ENCODE data around the gene SLC11A2.

GRCh38 chr12:51018956-51019355, 7.2 kb downstream of the SLC11A2 start:
- TF ChIP-seq, protein P1, sequence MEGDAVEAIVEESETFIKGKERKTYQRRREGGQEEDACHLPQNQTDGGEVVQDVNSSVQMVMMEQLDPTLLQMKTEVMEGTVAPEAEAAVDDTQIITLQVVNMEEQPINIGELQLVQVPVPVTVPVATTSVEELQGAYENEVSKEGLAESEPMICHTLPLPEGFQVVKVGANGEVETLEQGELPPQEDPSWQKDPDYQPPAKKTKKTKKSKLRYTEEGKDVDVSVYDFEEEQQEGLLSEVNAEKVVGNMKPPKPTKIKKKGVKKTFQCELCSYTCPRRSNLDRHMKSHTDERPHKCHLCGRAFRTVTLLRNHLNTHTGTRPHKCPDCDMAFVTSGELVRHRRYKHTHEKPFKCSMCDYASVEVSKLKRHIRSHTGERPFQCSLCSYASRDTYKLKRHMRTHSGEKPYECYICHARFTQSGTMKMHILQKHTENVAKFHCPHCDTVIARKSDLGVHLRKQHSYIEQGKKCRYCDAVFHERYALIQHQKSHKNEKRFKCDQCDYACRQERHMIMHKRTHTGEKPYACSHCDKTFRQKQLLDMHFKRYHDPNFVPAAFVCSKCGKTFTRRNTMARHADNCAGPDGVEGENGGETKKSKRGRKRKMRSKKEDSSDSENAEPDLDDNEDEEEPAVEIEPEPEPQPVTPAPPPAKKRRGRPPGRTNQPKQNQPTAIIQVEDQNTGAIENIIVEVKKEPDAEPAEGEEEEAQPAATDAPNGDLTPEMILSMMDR (IDR thresholded peaks at IDR 0.05), result no peak
- no peak for TF ChIP-seq EP300 (IDR thresholded peaks at IDR 0.05)
